GM12801 (cell line): ENCODE measurements around the gene RALGAPA2.

Experiments
- TF ChIP-seq, protein P1 (sequence below): IDR thresholded peaks from one replicate; pipeline ENCODE4 v1.5.1; 2011; ENCODE audit warnings: control low read depth; ENCODE audit not compliant: insufficient read length; ENCODE audit errors: extremely low read depth

The RALGAPA2 gene

DNA sequence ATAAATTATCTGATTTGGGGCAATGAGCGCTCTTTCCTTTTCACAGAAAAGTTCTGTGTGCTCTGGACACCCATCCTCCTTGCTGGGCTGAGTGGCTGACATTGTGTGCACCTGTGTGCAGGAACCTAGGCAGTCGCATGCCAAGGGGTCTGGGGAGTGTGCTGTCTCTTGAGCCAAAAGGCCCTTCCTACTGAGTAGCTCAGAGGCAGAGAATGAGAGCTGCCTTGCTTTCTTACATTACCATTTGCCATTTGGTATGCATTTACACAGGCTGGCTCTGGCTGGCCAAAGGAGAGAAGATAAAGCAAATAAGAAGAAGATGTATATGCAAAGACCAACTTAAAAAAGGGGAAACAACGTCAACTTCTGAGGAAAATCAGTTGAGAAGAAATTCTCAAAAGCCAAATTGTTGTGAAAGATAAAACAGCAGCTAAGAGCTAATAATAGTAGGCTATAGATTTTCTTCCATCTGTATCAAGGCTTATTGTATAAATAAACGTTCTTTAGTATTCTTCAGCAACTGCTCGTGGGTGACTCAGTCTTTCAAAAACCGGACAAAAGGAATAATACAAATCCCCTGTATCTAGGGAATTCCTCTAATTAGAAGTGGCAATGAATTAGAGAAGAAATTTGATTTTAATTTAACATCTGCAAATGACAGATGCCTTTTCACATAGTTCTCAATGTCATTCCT lies 222.6 kb downstream of the RALGAPA2 start:
- TF ChIP-seq, protein P1, sequence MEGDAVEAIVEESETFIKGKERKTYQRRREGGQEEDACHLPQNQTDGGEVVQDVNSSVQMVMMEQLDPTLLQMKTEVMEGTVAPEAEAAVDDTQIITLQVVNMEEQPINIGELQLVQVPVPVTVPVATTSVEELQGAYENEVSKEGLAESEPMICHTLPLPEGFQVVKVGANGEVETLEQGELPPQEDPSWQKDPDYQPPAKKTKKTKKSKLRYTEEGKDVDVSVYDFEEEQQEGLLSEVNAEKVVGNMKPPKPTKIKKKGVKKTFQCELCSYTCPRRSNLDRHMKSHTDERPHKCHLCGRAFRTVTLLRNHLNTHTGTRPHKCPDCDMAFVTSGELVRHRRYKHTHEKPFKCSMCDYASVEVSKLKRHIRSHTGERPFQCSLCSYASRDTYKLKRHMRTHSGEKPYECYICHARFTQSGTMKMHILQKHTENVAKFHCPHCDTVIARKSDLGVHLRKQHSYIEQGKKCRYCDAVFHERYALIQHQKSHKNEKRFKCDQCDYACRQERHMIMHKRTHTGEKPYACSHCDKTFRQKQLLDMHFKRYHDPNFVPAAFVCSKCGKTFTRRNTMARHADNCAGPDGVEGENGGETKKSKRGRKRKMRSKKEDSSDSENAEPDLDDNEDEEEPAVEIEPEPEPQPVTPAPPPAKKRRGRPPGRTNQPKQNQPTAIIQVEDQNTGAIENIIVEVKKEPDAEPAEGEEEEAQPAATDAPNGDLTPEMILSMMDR: no peak

DNA sequence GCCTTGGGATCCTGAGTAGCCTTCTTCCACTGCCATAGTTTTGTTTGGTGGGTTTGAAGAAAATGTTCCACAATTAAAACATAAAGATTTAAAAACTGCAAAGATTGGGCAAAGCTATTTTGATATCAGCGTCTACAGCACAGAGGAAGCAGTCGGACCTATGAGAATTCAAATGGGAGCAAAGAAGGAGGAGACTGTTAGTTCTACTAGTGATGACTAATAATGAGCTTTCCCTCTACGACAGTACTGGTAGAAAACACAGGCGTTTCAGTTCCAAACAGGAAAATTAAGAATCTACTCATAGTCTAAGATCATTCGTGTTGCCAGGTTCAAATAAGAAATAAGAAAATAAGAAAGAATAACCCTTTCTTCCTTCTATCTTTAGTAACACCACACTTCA lies 223.4 kb downstream of the RALGAPA2 start:
- TF ChIP-seq, protein P1: no peak

DNA sequence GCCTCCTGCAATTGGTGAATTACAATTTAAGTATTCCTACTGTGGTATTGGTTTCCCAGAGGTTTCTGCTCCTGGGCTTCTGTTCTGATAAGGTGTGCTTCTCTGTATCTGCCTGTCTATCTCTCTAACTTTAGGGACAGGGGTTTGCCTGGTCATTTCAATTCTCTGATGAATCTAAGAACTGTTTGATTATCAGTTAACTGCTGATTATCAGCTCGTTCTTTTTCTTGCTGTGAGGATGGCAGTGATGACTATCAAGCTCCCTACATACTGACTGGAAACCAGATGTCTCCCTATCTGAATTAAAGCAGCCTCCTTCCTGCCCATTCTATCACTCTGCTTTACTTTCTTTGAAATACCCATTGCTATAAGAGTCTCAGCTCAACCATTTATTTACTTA lies 224.1 kb downstream of the RALGAPA2 start:
- TF ChIP-seq, protein P1: no peak

DNA sequence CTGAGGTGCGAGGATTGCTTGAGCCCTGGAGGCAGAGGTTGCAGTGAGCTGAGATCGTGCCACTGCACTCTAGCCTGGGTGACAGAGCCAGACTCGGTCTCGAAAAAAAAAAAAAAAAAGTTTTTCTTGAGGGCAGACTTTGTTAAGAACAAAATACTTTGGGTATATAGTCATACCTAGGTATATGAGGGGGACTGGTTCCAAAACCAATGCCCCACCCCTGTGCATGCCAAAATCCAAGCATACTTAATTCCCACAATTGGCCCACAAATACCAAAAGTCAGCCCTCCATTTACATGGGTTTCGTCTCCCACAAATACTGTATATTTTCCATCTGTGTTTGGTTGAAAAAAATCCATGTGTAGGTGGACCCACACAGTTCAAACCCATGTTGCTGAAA lies 224.6 kb downstream of the RALGAPA2 start:
- TF ChIP-seq, protein P1: no peak

DNA sequence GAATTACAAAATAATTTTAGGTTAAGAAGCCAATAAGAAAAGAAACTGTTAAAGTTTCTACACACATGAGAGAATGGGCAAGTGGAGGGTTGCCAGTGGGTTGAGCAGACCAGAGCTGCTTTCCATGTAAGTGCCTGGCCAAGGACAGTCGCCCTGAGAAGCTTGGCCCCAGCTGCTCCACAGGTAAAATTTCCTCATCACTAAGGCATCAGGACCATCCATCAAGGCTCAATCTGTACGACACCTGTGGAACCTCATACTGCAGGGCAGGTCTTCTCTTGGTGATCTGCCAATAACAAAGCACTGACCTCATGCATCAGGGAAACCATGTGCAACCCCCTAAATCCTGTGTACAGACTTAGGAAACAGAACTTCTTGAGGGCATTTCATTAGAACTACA lies 229.1 kb downstream of the RALGAPA2 start:
- TF ChIP-seq, protein P1: no peak

DNA sequence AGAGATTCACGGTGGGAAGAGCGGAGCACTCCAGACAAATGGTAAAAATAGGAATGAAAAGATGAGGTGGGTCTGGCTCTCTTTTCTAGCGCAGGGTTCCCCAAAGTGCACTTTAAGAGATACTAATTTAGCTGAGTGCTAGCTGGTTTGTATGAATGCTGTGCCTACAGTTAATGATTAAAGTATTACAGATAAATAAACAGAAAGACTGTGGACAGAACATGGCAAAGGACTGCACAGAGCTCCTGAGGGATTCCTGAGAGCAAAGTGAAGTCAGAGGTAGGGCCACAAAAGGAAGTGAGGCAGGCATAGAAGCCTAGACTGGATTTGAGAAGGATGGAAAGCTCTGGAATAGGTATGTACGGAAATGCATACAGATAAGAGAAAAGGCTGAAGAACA lies 230.0 kb downstream of the RALGAPA2 start:
- TF ChIP-seq, protein P1: no peak

DNA sequence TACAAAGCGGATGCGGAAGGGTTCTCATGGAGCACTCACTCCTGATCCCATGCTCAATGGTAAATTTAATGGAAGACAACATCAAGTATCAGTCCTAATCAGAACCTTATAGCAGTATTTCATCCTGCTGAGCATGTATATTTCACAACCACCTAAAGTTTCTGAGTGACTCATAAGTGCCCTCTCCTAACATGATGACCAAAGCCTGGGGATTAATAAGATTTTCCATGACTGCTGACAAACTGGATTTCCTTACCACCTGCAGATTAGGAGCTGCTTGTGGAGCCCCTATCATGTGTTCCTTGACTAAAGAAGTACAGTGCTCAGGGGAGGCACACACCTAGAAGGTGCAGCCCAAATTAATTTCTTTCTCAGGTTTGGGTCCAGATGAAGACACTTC lies 231.8 kb downstream of the RALGAPA2 start:
- TF ChIP-seq, protein P1: no peak
